Stimulated activated CD8-positive, alpha-beta memory T cell treated with anti-CD3 and anti-CD28 coated beads, Interleukin-15, amount 100 ng/mL, for 24 hours (primary cell): ENCODE results near the gene OSMR.

ENCODE experiments used
- DNase-seq: peaks from one replicate; pipeline ENCODE4 v3.0.0-alpha.2; 2020; ENCODE audit warnings: low read depth

Gene OSMR

GRCh38 chr5:38845526-38846378, at the start of gene OSMR:
TSS of gene OSMR (plus strand) at chr5:38846012. CDS start at chr5:38869045, 23,033 bp downstream.
- no peak for DNase-seq

DNA sequence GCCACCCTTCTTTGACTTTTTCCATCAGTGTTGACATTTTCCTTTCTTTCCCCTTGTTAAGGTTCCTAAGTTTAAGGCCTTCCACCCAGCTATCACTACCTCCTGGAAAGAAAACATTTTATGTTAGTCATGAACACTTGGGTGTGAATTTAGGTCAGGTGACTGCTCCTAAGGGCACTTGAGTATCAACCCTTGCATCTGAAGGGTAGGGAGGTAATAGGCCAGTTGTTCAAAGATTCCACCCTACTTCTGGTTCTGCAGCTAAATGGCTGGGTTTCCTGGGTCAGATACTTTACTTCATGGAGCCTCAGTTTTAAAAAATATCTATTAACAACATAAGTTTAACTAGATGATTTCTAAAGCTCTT, 49.1 kb upstream of the OSMR start:
- DNase-seq, result no peak

DNA sequence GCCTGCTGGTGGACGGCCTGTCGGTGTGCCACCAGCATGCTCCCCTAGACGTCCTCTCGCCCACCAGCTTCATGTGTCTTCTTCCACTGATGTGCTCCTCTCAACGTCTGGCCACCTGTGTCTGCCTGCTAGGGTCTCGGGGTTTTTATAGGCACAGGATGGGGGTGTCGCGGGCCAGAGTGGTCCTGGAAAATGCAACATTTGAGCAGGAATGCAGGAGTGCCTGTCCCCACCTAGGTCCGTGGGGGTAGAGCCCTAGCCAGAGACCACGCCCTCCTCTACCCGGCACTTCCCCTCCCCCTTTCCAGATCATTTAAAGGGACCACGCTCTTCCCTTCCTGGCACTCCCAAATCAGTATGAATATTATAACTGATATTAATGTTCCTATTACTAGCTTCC, 48.0 kb upstream of the OSMR start:
- DNase-seq, result no peak

DNA sequence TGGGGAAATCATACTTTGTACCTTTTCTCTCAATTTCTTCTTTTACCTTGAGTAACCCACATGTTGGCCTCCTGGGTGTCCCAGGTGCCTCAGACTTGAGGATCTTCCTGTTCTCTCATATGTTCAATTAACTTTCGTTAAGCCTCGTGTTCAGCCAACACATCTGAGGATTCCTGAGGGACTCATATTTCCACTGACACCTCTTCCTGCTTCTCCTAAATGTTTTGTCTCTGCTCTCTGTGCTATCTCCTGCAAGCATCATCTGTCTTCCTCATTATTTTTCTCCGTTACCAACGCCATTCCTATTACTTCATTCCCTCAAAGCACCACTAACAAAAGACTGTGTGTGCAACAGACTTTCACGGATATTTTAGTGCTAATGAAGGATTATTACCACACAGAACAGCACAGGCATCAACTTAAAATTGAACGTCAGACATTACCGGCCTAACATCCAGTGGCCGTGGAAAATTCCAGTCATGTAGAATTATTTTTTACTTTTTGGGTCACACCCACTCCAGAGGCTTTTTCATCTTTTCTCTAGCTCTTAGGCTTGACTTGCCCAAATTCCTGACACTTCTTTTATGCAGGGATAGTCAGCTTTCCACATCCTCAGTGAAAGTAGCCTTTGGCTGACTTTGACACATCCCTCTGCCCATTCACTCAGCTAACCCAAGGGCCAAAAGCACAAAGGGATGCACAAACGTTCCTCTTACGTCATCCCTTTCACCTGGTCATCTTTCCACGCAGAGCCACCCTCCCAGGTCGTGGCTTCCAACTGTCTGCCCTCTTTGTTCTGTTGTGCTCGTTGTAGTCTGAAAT, 46.0 kb upstream of the OSMR start:
- no peak for DNase-seq

- no peak for DNase-seq
Observed at GRCh38 chr5:38800515-38800914, 45.3 kb upstream of the OSMR start.

DNA sequence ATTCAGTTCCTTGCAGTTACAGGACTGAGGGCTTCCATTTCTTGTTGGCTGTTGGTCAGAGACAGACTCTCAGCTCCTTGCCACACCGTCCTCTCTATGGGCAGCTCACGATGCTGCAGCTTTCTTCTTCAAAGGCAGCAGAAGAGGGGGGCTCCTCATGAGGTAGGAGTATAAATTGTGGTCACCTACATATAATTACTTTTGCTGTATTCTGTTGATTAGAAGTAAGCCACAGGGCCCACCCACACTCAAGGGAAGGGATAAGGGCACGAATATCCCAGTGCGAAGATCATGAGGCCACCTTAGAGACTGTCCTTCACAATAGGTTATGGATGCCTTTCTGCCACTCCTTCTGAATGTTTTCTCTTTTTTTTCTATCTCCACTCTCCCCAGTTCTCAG, 43.7 kb upstream of the OSMR start:
- no peak for DNase-seq

DNA sequence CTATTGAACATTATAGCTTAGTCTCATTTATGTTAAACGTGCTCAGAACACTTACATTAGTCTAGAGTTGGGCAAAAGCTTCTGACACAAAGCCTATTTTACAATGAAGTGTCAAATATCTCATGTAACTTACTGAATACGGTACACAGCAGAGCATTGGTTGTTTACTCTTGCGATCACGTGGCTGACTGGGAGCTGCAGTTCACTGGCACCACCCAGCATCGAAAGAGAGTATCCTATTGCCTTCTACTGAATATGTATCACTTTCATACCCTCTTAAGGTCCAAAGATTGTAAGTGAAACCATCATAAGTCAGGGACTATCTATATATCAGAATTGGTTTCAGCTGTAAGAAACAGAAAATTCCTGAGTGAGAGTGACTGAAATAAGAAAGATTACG, 42.6 kb upstream of the OSMR start:
- no peak for DNase-seq

DNA sequence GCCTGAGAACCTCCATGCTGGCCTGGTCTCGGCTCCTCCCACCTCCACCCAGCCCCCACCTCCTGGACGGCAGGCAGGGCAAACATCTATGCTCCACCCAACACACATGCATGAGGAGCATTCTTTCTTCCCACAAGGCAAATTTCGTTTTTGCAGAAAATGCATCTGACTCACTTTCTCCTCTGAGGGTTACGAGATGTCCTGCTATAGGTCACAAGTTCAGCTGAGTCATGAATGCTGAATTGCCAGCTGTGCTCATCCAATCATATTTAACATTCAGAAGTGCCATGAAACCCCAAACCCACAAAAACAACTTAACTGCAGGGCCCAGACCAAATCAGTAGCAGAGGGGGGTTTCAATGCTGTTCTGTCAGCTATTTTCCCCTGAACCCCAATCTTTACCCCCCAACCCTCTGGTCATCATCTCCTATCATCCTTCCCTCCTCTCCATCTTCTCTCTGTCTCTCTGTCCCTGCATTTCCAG, 39.0 kb upstream of the OSMR start:
- DNase-seq, result no peak

- DNase-seq, result no peak
Observed at GRCh38 chr5:38807570-38808483, 38.0 kb upstream of the OSMR start.

DNA sequence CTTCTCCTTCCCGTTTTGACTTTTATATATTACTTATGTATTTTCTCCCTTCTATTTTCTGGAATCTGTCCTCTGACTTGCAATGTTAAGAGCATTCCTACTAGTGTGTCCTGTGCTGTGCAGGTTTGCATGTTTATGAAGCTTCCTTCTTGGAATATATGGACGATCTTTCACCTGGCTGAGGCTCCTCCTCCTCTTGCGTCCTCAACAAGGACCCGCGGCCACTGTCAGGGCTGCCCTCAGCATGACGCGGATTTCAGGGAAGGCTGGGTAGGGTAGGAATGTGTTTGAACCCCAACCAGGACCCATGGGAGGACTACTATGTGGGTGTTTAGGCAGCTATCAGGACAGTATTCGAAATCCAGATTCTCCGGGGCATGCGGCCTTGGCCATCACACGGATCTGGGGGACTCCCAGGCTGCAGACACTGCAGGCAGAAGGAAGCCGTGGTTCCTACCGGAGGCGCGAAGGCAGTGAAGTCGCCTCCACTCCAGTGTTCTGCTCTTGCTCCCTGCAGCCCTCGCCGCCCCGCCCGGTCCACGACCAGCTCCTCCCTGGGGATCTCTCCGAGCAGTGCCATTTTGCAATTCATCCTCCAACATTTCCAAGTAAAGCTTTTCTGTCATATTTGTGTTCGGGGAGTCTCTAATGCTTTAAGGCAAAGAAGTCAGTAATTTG, 37.0 kb upstream of the OSMR start:
- no peak for DNase-seq

GRCh38 chr5:38809388-38810359, 36.1 kb upstream of the OSMR start:
- DNase-seq, result peak; percentile 15

- DNase-seq, result no peak
Observed at GRCh38 chr5:38814879-38815278, 30.9 kb upstream of the OSMR start.

GRCh38 chr5:38816083-38817030, 29.5 kb upstream of the OSMR start:
- no peak for DNase-seq

GRCh38 chr5:38821679-38822078, 24.1 kb upstream of the OSMR start:
- DNase-seq, result no peak

- DNase-seq, result no peak
Observed at GRCh38 chr5:38823503-38823902, 22.3 kb upstream of the OSMR start.

- DNase-seq, result no peak
Observed at GRCh38 chr5:38824821-38825220, 21.0 kb upstream of the OSMR start.

- DNase-seq, result no peak
Observed at GRCh38 chr5:38825494-38825893, 20.3 kb upstream of the OSMR start.

DNA sequence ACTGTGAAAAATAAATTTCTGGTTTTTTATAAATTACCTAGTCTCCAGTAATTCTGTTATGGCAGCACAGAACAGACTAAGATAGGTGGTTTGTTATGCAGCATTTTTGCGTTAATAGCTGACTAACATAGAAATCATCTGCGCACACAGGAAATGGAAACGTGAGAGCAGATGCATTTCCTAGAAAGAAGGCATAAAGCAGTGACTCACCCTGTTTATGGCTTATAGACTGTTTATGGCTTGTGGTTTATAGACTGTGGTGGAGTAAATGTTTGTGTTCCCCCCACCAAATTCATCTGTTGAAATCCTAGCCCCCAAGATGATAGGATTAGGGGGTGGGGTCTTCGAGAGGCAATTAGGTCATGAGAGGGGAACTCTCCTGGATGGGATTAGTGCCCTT, 18.3 kb upstream of the OSMR start:
- DNase-seq, result no peak

GRCh38 chr5:38830521-38831051, 15.2 kb upstream of the OSMR start:
- DNase-seq, result no peak
